OCI-LY3 (cell line): Measurements from ENCODE around the gene DLX3.

ENCODE experiments used
- H2AFZ ChIP-seq: fragments of 200-600, 300-600 bp; shearing (Covaris generic); 2 replicates; pipeline ENCODE4 v1.6.0; 2014; ENCODE audit warnings: antibody characterized with exemption, low read depth, low read length
- H3K27ac ChIP-seq: fragments of 200-600, 300-600 bp; sonication (generic); 2 replicates; pipeline ENCODE4 v1.5.1; 2014; ENCODE audit warnings: mild to moderate bottlenecking, low read length, moderate library complexity, mixed read lengths
- H3K27me3 ChIP-seq: fragments of 200-600, 300-600 bp; sonication (generic); 2 replicates; pipeline ENCODE4 v1.6.1; 2014; ENCODE audit warnings: low read depth, low read length, mixed read lengths
- H3K36me3 ChIP-seq: fragments of 200-600, 300-600 bp; sonication (generic); replicated peaks from 2 replicates; pipeline ENCODE3; 2014; ENCODE audit warnings: low read depth, low read length, mixed read lengths
- H3K4me1 ChIP-seq: fragments of 300-600, 200-600 bp; sonication (generic); 2 replicates; pipeline ENCODE4 v1.6.1; 2014; ENCODE audit warnings: low read length, mixed read lengths
- H3K4me2 ChIP-seq: fragments of 200-600, 300-600 bp; sonication (generic); 2 replicates; pipeline ENCODE4 v1.6.1; 2014; ENCODE audit warnings: low read length, mixed read lengths
- H3K4me3 ChIP-seq: fragments of 300-600, 200-600 bp; sonication (generic); 2 replicates; pipeline ENCODE4 v1.5.1; 2014; ENCODE audit warnings: antibody characterized with exemption, mild to moderate bottlenecking, low read length, moderate library complexity
- H3K79me2 ChIP-seq: fragments of 300-600, 200-600 bp; shearing (Covaris generic); 2 replicates; pipeline ENCODE4 v1.6.1; 2014; ENCODE audit warnings: mild to moderate bottlenecking, low read length, mixed read lengths
- H3K9ac ChIP-seq: fragments of 300-600, 200-600 bp; shearing (Covaris generic); 2 replicates; pipeline ENCODE4 v1.6.0; 2014; ENCODE audit warnings: mild to moderate bottlenecking, low read length, moderate library complexity
- H3K9me3 ChIP-seq: fragments of 200-600, 300-600 bp; shearing (Covaris generic); 2 replicates; pipeline ENCODE4 v1.6.1; 2014; ENCODE audit warnings: low read length, mixed read lengths; ENCODE audit not compliant: insufficient read depth
- H4K20me1 ChIP-seq: fragments of 200-600, 300-600 bp; sonication (generic); 2 replicates; pipeline ENCODE4 v1.6.1; 2016; ENCODE audit warnings: low read length, mixed read lengths; ENCODE audit not compliant: insufficient read depth
- EZH2phosphoT487 ChIP-seq: fragments of 200-600 bp; shearing (Covaris generic); IDR thresholded peaks from 2 replicates; pipeline ENCODE4 v1.6.1; 2018; ENCODE audit warnings: antibody characterized with exemption, mixed run types, low read depth
- TF ChIP-seq, protein P1 (sequence below): fragments of 200-600, 300-600 bp; sonication (generic); IDR thresholded peaks from 2 replicates; pipeline ENCODE4 v1.5.1; 2014; ENCODE audit warnings: antibody characterized with exemption, low read length, low read depth

Gene DLX3

DNA sequence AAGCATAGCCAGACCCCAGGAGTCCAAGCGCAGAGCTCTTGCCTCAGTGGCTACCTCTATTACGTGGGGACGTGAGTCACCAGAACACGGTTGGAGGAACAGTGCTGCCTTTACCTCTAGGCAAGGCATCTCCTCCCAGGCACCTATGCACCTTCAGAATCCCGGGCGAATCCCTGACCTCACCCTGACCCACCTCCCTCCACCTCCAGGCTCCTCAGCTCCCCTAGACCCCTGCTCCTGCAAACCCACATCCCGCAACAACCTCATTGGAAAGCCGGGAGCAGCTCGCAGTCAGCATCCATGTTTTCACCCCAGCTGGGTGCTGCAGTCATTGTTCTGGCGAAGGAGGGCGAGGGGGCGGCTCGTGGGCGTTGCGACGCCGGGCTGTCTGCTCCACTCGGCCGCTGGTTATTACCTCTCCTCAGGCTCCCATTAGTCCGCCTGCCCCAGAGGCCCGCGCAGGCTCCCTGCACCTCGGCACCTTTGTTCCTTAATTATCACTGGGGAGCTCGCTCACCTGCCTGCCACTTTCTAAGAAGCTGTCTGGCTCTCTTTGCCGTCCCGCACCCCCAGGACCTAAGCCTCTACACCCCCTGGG, 50.7 kb downstream of the DLX3 start:
- Histone ChIP-seq H3K9me3 (no peaks in the 10 kb centered on the region), H3K4me2 (no peak overlapping the region), H4K20me1 (no peaks in the 10 kb centered on the region), H3K27me3 (peaks cover 17% of the 10 kb centered on the region), H3K4me1 (no peaks in the 10 kb centered on the region), H3K27ac (no peak overlapping the region), H3K9ac (no peak overlapping the region), H3K79me2 (no peaks in the 10 kb centered on the region), H3K36me3 (no peaks in the 10 kb centered on the region), H3K4me3 (no peak overlapping the region), H2AFZ (no peak overlapping the region)
- TF ChIP-seq EZH2phosphoT487, result no peak
- TF ChIP-seq, protein P1, sequence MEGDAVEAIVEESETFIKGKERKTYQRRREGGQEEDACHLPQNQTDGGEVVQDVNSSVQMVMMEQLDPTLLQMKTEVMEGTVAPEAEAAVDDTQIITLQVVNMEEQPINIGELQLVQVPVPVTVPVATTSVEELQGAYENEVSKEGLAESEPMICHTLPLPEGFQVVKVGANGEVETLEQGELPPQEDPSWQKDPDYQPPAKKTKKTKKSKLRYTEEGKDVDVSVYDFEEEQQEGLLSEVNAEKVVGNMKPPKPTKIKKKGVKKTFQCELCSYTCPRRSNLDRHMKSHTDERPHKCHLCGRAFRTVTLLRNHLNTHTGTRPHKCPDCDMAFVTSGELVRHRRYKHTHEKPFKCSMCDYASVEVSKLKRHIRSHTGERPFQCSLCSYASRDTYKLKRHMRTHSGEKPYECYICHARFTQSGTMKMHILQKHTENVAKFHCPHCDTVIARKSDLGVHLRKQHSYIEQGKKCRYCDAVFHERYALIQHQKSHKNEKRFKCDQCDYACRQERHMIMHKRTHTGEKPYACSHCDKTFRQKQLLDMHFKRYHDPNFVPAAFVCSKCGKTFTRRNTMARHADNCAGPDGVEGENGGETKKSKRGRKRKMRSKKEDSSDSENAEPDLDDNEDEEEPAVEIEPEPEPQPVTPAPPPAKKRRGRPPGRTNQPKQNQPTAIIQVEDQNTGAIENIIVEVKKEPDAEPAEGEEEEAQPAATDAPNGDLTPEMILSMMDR, result no peak

DNA sequence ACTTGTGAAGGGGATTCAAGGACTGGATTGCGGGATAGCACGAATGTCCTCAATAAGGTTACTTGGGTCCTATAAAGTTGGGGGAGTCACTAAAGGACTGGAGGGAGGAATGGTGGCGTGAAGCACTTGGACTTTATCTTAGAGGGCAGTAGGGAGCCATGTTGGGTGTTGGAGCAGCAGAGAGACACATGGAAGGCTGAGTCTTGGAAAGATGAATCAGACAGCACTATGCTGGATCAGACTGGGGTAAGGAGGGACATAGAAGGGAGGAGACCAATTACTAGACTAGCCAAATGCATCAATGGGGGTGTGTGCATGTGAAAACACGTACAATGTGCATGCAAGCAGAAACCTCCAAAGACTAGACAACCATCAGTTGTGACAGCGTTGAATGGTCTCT, 52.1 kb downstream of the DLX3 start:
- no peak overlapping the region for H3K9ac ChIP-seq

DNA sequence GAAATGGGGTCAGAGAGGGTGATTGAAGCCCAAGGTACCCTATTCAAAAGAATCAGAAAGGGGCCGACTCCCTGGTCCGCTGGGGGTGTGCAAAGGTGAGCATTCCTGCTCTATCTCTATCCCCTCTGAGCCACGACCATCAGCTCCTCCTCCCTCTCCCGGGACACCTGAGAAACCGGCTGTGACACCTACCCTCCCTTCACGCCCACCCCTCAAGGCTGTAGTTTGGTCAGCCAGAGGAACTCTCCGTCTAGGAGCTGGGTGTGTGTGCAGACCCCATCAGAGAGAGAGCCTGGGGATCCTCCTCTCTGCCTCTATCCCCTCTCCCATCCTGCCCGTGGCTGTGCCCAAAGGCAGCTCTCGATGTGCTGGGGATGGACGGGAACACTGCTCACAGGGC, 53.6 kb downstream of the DLX3 start:
- H3K4me3 ChIP-seq, result no peak overlapping the region
- H2AFZ ChIP-seq, result no peak overlapping the region
- H3K4me1 ChIP-seq, result no peaks in the 10 kb centered on the region
- H3K27me3 ChIP-seq, result peaks cover 11% of the 10 kb centered on the region
- no peaks in the 10 kb centered on the region for H4K20me1 ChIP-seq
- no peaks in the 10 kb centered on the region for H3K79me2 ChIP-seq
- H3K4me2 ChIP-seq, result no peak overlapping the region
- no peaks in the 10 kb centered on the region for H3K36me3 ChIP-seq
- TF ChIP-seq, protein P1, result no peak
- no peak for TF ChIP-seq EZH2phosphoT487
- no peaks in the 10 kb centered on the region for H3K9me3 ChIP-seq
- no peak overlapping the region for H3K27ac ChIP-seq
- no peak overlapping the region for H3K9ac ChIP-seq

More for the DNA sequence above, 52.1 kb downstream of the DLX3 start:
- no peak overlapping the region for H3K4me3 ChIP-seq
- TF ChIP-seq, protein P1, result no peak
- TF ChIP-seq EZH2phosphoT487, result no peak
- no peaks in the 10 kb centered on the region for H3K36me3 ChIP-seq
- H3K4me1 ChIP-seq, result no peaks in the 10 kb centered on the region
- H3K9me3 ChIP-seq, result no peaks in the 10 kb centered on the region
- no peak overlapping the region for H3K4me2 ChIP-seq
- no peak overlapping the region for H2AFZ ChIP-seq
- H3K27me3 ChIP-seq, result peaks cover 11% of the 10 kb centered on the region
- H3K79me2 ChIP-seq, result no peaks in the 10 kb centered on the region
- H3K27ac ChIP-seq, result no peak overlapping the region
- H4K20me1 ChIP-seq, result no peaks in the 10 kb centered on the region
